Measurements from ENCODE around the gene ARL10.

ARL10 gene

DNA sequence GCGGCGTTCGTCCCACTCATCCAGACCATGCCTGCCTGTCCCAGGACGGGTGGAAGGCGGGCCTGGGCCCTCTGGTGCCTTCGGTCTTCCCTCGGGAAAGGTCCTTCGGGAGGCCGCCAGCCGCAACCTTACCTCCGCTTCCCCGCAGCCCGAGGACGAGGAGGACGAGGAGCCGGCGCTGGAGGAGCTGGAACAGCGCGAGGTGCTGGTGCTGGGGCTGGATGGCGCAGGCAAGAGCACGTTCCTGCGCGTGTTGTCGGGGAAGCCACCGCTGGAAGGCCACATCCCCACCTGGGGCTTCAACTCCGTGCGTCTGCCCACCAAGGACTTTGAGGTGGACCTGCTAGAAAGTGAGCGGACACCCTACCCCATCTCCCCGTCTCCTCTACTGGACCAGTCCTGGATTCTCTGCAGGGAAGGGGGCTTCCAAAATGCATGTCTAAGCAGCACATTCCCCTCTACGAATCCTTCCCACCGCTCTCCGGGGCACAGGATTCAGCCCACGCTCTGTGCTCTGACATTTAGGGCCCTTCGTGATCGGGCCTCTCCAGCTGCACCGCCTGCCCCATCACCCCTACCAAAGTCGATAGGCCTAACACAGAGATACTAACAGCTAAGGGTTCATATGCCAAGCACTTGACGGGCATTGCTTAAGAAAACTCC lies 1.1 kb downstream of the ARL10 start:
- Histone ChIP-seq H3K4me1 (ENCODE audit: insufficient read depth, low read length) (no peaks in the 10 kb centered on the region), H3K36me3 (ENCODE audit: insufficient read depth, low read depth, low read length) (no peaks in the 10 kb centered on the region), H3K9me3 (ENCODE audit: insufficient read depth, low read depth, low read length) (no peaks in the 10 kb centered on the region), H3K27me3 (ENCODE audit: insufficient read depth, low read length) (peaks cover 65% of the 10 kb centered on the region), H3K4me3 (ENCODE audit: low read length) (peak overlapping the region; percentile 74), H3K9ac (ENCODE audit: low read depth, low read length) (peak overlapping the region; percentile 43), H3K27ac (ENCODE audit: low read length) (no peak overlapping the region)

- Histone ChIP-seq H3K4me3 (ENCODE audit: low read length) (no peak overlapping the region), H3K36me3 (ENCODE audit: insufficient read depth, low read depth, low read length) (peaks cover 8% of the 10 kb centered on the region; the same call in 1 of the 2 replicates), H3K4me1 (ENCODE audit: insufficient read depth, low read length) (no peaks in the 10 kb centered on the region), H3K27ac (ENCODE audit: low read length) (no peak overlapping the region), H3K9ac (ENCODE audit: low read depth, low read length) (no peak overlapping the region), H3K27me3 (ENCODE audit: insufficient read depth, low read length) (peaks cover 45% of the 10 kb centered on the region), H3K9me3 (ENCODE audit: insufficient read depth, low read depth, low read length) (no peaks in the 10 kb centered on the region)
Observed at GRCh38 chr5:176368726-176369125, 3.4 kb downstream of the ARL10 start.

DNA sequence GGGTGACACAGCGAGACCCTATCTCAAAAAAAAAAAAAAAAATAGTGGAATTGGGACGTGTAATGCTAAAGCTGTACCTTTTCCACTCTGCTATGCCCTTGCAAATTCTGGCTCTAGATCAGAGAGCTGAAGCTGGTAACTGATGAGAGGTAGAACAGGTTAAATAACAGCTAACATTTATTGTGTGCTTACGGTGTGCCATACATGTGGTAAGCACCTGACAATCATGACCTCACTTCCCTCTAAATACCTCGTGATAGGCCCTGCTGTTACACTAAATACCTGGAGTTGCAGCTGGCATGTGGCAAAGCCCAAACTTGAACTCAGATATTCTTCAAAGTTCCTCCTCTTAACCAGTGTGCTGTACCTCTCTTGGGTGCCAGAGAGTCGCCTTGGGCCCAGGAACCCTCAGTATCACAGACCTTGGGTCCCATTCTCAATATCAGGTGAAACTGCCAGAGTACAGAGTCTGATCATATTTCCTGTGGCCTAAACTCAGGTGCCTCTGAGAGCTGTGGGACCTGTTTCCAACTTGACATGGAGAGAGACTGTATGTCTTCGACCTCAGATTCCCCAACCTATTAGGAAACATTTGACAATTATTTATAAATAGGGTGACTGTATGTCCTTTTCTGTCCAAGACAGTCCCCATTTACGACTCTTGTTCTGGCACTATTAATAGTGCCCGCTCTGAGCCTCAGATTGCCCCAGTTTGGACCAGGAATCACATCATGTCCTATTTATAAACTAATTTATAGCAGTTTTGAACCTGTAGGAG lies 4.8 kb downstream of the ARL10 start:
- H3K36me3 ChIP-seq (ENCODE audit: insufficient read depth, low read depth, low read length): peaks cover 8% of the 10 kb centered on the region; the same call in 1 of the 2 replicates

GRCh38 chr5:176371621-176372539 lies 6.6 kb downstream of the ARL10 start:
- H3K9ac ChIP-seq (ENCODE audit: low read depth, low read length): no peak overlapping the region
- no peak overlapping the region for H3K4me3 ChIP-seq (ENCODE audit: low read length)
- peaks cover 13% of the 10 kb centered on the region for H3K27me3 ChIP-seq (ENCODE audit: insufficient read depth, low read length)
- H3K4me1 ChIP-seq (ENCODE audit: insufficient read depth, low read length): no peaks in the 10 kb centered on the region
- no peaks in the 10 kb centered on the region for H3K9me3 ChIP-seq (ENCODE audit: insufficient read depth, low read depth, low read length)
- H3K27ac ChIP-seq (ENCODE audit: low read length): no peak overlapping the region
- peaks cover 8% of the 10 kb centered on the region; the same call in 1 of the 2 replicates for H3K36me3 ChIP-seq (ENCODE audit: insufficient read depth, low read depth, low read length)

More for the DNA sequence above, 4.8 kb downstream of the ARL10 start:
- peaks cover 31% of the 10 kb centered on the region for H3K27me3 ChIP-seq (ENCODE audit: insufficient read depth, low read length)
- no peak overlapping the region for H3K9ac ChIP-seq (ENCODE audit: low read depth, low read length)
- H3K27ac ChIP-seq (ENCODE audit: low read length): no peak overlapping the region
- no peak overlapping the region for H3K4me3 ChIP-seq (ENCODE audit: low read length)
- no peaks in the 10 kb centered on the region for H3K9me3 ChIP-seq (ENCODE audit: insufficient read depth, low read depth, low read length)
- no peaks in the 10 kb centered on the region for H3K4me1 ChIP-seq (ENCODE audit: insufficient read depth, low read length)

DNA sequence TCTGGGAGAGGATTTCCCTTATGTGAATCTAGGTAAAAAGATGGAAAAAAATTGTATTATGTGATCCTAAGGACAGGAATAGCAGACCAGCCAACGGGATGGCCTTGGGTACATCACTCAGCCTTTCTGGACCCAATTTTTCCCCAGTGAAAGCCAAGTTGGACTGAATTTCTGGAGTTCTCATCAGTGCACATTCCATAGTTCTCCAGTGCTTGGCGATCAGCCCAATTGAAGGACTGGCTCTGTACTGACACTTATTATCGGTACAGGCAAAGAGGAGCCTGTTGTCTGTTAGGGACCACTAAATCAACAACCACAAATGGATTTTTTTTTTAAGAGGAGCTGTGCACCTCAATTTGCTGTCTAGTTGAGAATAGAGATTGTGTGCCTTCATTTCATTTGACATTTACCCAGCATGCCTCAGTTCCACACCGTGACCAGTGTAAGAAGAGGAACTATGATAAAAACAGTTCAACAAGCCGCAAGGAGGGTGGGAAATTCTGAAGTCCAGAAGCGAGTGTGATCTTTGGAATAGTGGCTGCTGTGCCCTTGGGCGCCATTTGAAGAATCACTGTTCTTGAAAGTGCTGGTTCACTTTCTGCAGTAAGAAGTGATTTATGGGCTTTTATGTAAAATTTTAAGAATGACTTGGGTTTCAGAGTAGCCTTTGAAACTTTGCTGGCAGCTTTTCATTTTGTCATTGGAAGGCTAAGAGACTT lies 8.0 kb downstream of the ARL10 start:
- Histone ChIP-seq H3K27me3 (ENCODE audit: insufficient read depth, low read length) (no peaks in the 10 kb centered on the region), H3K4me1 (ENCODE audit: insufficient read depth, low read length) (no peaks in the 10 kb centered on the region), H3K27ac (ENCODE audit: low read length) (no peak overlapping the region), H3K36me3 (ENCODE audit: insufficient read depth, low read depth, low read length) (peaks cover 8% of the 10 kb centered on the region; the same call in 1 of the 2 replicates), H3K4me3 (ENCODE audit: low read length) (no peak overlapping the region), H3K9ac (ENCODE audit: low read depth, low read length) (no peak overlapping the region), H3K9me3 (ENCODE audit: insufficient read depth, low read depth, low read length) (no peaks in the 10 kb centered on the region)

- Histone ChIP-seq H3K27me3 (ENCODE audit: insufficient read depth, low read length) (no peaks in the 10 kb centered on the region), H3K9ac (ENCODE audit: low read depth, low read length) (no peak overlapping the region), H3K27ac (ENCODE audit: low read length) (no peak overlapping the region), H3K4me3 (ENCODE audit: low read length) (no peak overlapping the region), H3K36me3 (ENCODE audit: insufficient read depth, low read depth, low read length) (peaks cover 45% of the 10 kb centered on the region), H3K4me1 (ENCODE audit: insufficient read depth, low read length) (no peaks in the 10 kb centered on the region), H3K9me3 (ENCODE audit: insufficient read depth, low read depth, low read length) (no peaks in the 10 kb centered on the region)
Observed at GRCh38 chr5:176379881-176380280, 14.6 kb downstream of the ARL10 start.

DNA sequence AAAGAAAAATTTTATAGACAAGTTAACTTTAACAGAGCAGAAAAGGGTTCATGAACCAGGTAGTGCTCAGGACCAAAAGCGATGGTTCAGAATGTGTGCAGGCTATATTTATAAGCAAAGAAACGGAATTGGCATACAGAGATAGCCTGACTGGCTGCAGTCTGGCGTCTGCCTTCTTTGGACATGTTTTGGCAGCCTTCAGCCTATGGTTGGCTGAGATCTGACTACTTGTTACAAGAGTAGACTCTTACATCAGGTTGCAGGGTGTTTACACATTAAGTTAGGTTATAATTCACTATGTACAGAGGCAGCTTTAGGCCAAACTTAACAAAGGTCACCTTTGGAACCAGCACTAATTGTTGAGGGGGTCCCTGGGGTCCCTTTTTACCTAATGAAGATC lies 16.1 kb downstream of the ARL10 start:
- Histone ChIP-seq H3K9me3 (ENCODE audit: insufficient read depth, low read depth, low read length) (no peaks in the 10 kb centered on the region), H3K27me3 (ENCODE audit: insufficient read depth, low read length) (no peaks in the 10 kb centered on the region), H3K27ac (ENCODE audit: low read length) (no peak overlapping the region), H3K4me1 (ENCODE audit: insufficient read depth, low read length) (no peaks in the 10 kb centered on the region), H3K36me3 (ENCODE audit: insufficient read depth, low read depth, low read length) (peaks cover 61% of the 10 kb centered on the region), H3K4me3 (ENCODE audit: low read length) (no peak overlapping the region), H3K9ac (ENCODE audit: low read depth, low read length) (no peak overlapping the region)

DNA sequence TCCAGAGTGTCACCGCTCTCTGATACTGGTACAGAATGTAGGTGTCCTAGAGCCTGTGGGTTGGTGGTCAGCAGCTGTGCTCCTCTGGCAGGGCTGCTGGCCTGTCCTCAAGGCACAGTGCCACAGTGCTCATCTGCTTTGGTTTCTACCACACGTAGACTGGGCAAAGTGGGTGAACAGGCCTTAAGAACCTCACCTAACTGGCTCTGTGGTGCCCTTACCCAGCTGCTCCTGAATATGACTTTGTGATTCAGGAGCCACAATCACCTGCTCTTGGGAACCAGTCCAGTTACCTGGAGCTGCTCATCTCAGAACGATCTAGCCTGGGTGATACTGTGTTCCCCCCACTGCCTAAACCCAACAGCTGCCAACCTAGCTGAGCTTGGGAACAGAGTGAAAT lies 16.7 kb downstream of the ARL10 start:
- Histone ChIP-seq H3K36me3 (ENCODE audit: insufficient read depth, low read depth, low read length) (peaks cover 66% of the 10 kb centered on the region), H3K27ac (ENCODE audit: low read length) (no peak overlapping the region), H3K4me3 (ENCODE audit: low read length) (no peak overlapping the region), H3K9me3 (ENCODE audit: insufficient read depth, low read depth, low read length) (no peaks in the 10 kb centered on the region), H3K27me3 (ENCODE audit: insufficient read depth, low read length) (no peaks in the 10 kb centered on the region), H3K4me1 (ENCODE audit: insufficient read depth, low read length) (no peaks in the 10 kb centered on the region; the same call in 1 of the 2 replicates), H3K9ac (ENCODE audit: low read depth, low read length) (no peak overlapping the region)

DNA sequence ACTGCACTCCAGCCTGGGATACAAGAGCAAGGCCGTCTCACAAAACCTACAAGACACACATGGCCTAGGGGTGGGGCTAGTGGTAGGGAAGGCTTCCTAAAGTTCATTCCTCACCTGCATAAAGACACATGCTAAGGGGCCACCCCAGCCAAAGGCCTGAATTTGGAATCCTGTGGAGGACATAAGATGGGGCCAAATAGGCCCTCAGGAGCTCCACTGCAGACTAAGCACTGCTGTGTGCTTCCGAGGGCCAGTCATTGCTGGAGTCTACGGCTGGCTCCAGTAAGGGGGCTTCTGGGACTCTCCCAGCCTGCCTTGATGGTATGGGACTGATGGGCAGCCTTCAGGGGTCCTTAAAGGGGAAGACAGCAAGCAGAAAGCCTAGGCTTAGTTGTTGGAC lies 17.4 kb downstream of the ARL10 start:
- no peaks in the 10 kb centered on the region for H3K9me3 ChIP-seq (ENCODE audit: insufficient read depth, low read depth, low read length)
- H3K4me3 ChIP-seq (ENCODE audit: low read length): no peak overlapping the region
- H3K27me3 ChIP-seq (ENCODE audit: insufficient read depth, low read length): no peaks in the 10 kb centered on the region
- no peak overlapping the region for H3K27ac ChIP-seq (ENCODE audit: low read length)
- H3K36me3 ChIP-seq (ENCODE audit: insufficient read depth, low read depth, low read length): peaks cover 70% of the 10 kb centered on the region
- H3K9ac ChIP-seq (ENCODE audit: low read depth, low read length): no peak overlapping the region
- peaks cover 3% of the 10 kb centered on the region; the same call in 1 of the 2 replicates for H3K4me1 ChIP-seq (ENCODE audit: insufficient read depth, low read length)

- H3K9me3 ChIP-seq (ENCODE audit: insufficient read depth, low read depth, low read length): no peaks in the 10 kb centered on the region
- no peak overlapping the region for H3K4me3 ChIP-seq (ENCODE audit: low read length)
- peaks cover 70% of the 10 kb centered on the region for H3K36me3 ChIP-seq (ENCODE audit: insufficient read depth, low read depth, low read length)
- no peak overlapping the region for H3K9ac ChIP-seq (ENCODE audit: low read depth, low read length)
- no peak overlapping the region for H3K27ac ChIP-seq (ENCODE audit: low read length)
- H3K4me1 ChIP-seq (ENCODE audit: insufficient read depth, low read length): peaks cover 3% of the 10 kb centered on the region; the same call in 1 of the 2 replicates
- no peaks in the 10 kb centered on the region for H3K27me3 ChIP-seq (ENCODE audit: insufficient read depth, low read length)
Observed at GRCh38 chr5:176383248-176383905, 18.1 kb downstream of the ARL10 start.
